GM18526 (cell line): ENCODE results near the gene RETN.
A peak's percentile ranks its signal among the peaks of the same experiment; 100 is the strongest.

ENCODE experiments used
- POLR2A ChIP-seq: IDR thresholded peaks from 3 replicates; pipeline ENCODE4 v1.6.1; 2011; ENCODE audit not compliant: insufficient read length; ENCODE audit errors: extremely low read depth

RETN gene

DNA sequence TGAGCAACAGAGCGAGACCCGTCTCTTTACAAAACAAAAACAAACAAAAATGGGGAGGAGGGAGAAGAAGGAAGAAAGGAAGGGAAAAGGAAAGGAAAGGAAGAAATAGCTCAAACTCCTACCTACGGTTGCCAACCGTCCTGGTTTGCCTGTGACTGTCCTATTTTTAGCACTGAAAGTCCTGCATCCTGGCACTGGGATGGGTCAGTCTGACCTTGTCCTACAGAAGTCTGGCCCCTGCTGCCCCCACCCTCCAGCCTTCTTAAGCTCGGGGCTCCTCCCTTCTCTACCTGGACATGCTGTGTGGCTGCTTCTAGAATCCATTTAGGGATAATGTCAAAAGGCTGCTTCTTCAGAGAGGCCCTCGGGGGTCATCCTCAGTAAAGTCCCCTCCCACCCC lies 33.2 kb upstream of the RETN start:
- TF ChIP-seq POLR2A: no peak

GRCh38 chr19:7636317-7636690 lies 32.5 kb upstream of the RETN start:
- TF ChIP-seq POLR2A: no peak

DNA sequence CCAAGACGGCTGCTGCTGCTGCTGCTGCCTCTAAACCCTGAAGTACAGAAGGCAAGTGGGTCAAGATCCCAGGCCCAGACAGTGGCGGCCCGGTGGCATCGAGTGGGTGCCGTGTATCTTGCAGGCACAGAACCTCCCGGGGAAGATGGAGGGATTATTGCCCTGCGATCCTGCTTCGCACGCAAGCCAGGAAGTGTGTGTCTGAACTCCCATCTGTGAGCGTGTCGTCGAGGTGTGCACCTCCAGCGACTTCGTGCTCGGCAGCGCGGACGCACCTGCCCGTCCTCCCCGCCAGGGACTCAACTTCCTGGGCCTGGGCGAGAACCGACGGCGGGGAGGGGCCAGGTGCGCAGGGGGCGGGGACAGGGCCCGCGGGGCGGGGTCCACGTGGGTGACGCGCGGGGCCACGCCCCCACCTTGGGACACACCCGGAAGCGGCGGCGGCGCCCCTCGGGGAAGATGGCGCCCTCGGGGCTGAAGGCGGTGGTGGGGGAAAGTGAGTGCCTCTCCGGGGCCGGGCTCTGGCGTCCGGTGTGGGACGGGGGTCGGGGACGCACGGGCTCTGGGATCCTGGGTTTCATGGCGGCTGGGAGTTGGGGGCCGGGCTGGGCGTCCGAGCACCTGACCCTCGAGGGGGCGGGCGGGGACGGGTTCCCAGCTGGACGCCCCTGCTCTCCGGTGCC lies 32.0 kb upstream of the RETN start, which contains the start of gene STXBP2:
Gene STXBP2 (plus strand): TSS at position 420 of the 683 bp plus-strand sequence. CDS start 40 bp downstream, at position 460.
- TF ChIP-seq POLR2A: peak; percentile 87

DNA sequence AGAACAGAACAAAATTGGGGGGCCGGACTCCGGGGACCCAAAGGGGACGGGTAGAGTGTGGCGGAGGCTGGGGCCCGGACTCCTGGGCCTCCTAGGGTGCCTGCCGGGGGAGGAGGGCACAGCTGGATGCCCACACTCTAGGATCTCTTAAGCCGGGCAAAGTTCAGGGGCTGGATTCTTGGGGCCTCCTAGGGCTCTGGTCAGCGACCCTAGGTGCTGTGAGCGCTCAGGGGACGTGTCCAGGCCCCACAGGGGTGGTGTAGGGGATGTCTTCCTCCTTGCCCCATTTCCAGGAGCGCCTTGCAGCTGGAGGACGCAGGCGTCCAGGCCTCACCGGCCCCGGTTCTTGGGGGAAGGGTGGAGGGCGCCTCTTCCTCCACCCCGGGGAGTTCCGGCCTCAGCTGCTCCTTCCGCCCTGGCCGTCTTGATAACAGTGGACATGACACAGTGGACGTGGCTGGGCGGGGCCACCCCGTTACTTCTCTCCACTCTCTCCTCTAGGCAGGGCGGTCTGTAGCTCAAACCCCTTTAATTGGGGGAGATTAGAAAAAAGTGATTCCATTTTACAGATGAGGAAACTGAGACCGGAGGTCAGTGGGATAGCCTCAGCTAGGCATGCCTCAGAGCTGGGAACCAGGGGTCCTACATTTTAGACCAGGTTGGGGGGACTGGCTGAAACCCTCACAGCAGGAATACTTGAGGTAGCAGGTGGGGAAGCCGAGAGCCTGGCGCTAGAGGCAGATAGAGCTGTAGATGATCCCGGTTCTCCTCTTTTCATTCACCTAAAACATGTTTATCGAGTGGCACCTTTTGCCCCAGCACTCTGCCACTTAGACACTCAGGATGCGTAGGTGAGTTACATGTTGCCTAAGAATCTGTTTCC lies 31.2 kb upstream of the RETN start:
- TF ChIP-seq POLR2A: no peak

DNA sequence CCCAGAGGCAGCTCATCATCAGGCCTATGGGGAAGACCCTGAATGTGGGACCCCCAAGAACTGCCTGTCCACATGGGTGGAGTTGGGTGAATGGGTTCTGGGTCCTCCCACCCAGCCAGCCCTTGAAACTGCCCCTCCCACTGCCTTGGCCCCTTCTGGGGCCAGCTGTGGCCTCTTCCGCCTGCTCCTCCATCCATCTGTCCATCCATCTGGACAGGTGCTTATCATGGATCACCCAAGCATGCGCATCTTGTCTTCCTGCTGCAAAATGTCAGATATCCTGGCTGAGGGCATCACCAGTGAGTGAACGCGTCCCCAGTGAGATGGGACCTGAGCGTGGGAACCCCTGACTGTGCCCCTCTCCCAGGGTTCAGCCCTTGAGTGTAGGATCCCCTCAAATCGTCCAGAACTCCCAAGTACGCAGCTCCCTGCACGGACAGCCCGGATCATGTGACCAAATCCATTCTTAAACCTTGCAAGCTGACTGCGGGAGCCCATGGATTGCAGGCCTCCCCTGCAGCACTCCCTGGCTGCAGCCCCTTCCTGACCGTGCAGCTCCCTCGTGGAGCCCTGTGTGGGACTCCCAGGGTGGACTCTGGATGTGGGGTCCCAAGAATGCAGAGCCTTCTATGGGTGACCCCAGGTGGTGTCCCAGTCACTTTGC lies 29.9 kb upstream of the RETN start:
- no peak for TF ChIP-seq POLR2A

- no peak for TF ChIP-seq POLR2A
Observed at GRCh38 chr19:7639863-7640348, 28.9 kb upstream of the RETN start.

DNA sequence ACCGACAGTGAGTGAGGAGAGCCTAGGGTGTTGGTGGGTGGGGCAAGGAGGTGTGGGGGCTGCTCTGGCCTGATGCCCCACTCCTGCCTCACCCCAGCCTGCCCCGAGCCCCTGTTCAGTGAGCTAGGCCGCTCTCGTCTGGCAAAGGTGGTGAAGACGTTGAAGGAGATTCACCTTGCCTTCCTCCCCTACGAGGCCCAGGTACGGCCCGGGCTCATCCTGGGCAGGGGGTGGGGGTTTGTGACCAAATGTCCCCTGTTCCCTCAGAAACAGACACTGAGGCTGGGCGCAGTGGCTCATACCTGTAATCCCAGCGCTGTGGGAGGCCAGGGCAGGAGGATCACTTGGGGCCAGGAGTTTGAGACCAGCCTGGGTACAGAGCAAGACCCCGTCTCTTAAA lies 28.0 kb upstream of the RETN start:
- no peak for TF ChIP-seq POLR2A

GRCh38 chr19:7641290-7642276 lies 27.3 kb upstream of the RETN start:
- no peak for TF ChIP-seq POLR2A

GRCh38 chr19:7642295-7643030 lies 26.4 kb upstream of the RETN start:
- TF ChIP-seq POLR2A: no peak

DNA sequence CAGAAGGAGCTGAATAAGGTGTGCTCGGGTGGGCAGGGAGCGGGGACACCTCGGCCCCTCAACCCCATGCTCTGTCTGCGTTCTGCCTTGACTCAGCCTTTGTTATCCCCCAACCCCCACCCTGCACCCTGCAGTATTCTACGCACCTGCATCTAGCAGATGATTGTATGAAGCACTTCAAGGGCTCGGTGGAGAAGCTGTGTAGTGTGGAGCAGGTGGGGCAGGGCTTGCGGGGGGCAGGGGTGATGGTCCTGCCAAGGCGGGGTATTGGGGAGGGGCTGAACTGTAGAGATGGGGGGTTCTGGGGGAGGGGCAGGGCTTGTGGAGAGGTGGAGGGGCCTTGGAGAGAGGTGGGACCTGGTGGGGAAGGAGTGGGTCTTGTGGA lies 25.8 kb upstream of the RETN start:
- no peak for TF ChIP-seq POLR2A

- no peak for TF ChIP-seq POLR2A
Observed at GRCh38 chr19:7644550-7644877, 24.3 kb upstream of the RETN start.

GRCh38 chr19:7645163-7645562 lies 23.7 kb upstream of the RETN start:
- no peak for TF ChIP-seq POLR2A

GRCh38 chr19:7645656-7646425 lies 23.0 kb upstream of the RETN start:
- no peak for TF ChIP-seq POLR2A

DNA sequence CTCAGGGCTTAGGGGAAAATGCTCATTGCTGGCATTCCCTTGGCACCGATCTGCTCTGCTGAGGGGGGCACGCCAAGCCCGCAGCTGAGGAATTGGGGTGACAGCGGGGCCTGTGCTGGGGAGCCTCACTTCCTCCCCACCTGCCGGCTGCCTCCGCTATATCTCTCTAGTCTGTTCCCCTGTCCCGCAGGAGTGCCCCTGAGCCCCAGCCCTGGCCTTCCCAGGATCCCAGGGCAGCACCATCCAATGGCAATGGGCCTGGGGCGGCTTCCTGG lies 22.5 kb upstream of the RETN start:
- no peak for TF ChIP-seq POLR2A
